A673 (cell line): ENCODE data around the gene UAP1L1. TPM values are rescaled to one million over a fixed set of nuclear protein-coding genes. Genes with fewer than 3 reads are reported as not detected.
A peak's percentile ranks its signal among the peaks of the same experiment; 100 is the strongest.

Experiments
- BruUV-seq: library from RNA; stranded (reverse); fragments of 400-500 nt; replicated peaks from 2 replicates; lab custom pipeline; 2021; lab: Mats Ljungman, UMichigan
- CTCF ChIA-PET: fragments of 300-600 bp; sonication (Branson Sonifier 250); formaldehyde crosslinking; loops from one replicate; lab custom pipeline; 2022; ENCODE audit warnings: antibody characterized with exemption; lab: Charles Lee
- POLR2A ChIA-PET: fragments of 300-600 bp; sonication (Branson Sonifier 250); formaldehyde crosslinking; loops from one replicate; lab custom pipeline; 2022; ENCODE audit warnings: antibody characterized with exemption; ENCODE audit not compliant: low non-redundant PET; lab: Charles Lee
- DNase-seq: peaks from one replicate; pipeline ENCODE4 v3.0.0-alpha.2; 2015; ENCODE audit warnings: low spot score
- H3K27ac ChIP-seq: fragments of 200-600 bp; sonication (generic); 2 replicates; pipeline ENCODE4 v1.5.1; 2016; ENCODE audit warnings: mixed run types, low read depth, mild to moderate bottlenecking, mixed read lengths, antibody characterized with exemption, low read length; ENCODE audit not compliant: poor library complexity, severe bottlenecking
- H3K27me3 ChIP-seq: fragments of 200-600 bp; sonication (generic); replicated peaks from 2 replicates; pipeline ENCODE4 v1.6.1; 2017; ENCODE audit warnings: mixed run types, low read depth, mild to moderate bottlenecking, mixed read lengths, antibody characterized with exemption, low read length; ENCODE audit not compliant: insufficient read depth, poor library complexity
- H3K36me3 ChIP-seq: fragments of 200-600 bp; sonication (generic); 2 replicates; pipeline ENCODE4 v1.6.1; 2016; ENCODE audit warnings: mixed run types, mild to moderate bottlenecking, mixed read lengths, antibody characterized with exemption, low read length; ENCODE audit not compliant: insufficient read depth, poor library complexity, severe bottlenecking
- H3K4me1 ChIP-seq: fragments of 200-600 bp; sonication (generic); 2 replicates; pipeline ENCODE4 v1.6.1; 2017; ENCODE audit warnings: mixed run types, mild to moderate bottlenecking, mixed read lengths, antibody characterized with exemption, low read length; ENCODE audit not compliant: insufficient read depth, poor library complexity, severe bottlenecking
- H3K4me3 ChIP-seq: fragments of 200-600 bp; sonication (generic); 2 replicates; pipeline ENCODE4 v1.5.1; 2016; ENCODE audit warnings: low read depth, mixed run types, mild to moderate bottlenecking, mixed read lengths, low read length; ENCODE audit not compliant: poor library complexity, severe bottlenecking
- H3K9me3 ChIP-seq: fragments of 200-600 bp; sonication (generic); 2 replicates; pipeline ENCODE4 v1.6.1; 2016; ENCODE audit warnings: mixed run types, low read depth, mild to moderate bottlenecking, mixed read lengths, antibody characterized with exemption, low read length; ENCODE audit not compliant: poor library complexity, severe bottlenecking
- CTCF ChIP-seq: fragments of 300-800, 200-600 bp; sonication (generic); conservative IDR thresholded peaks from 2 replicates; pipeline ENCODE4 v1.5.1; 2017; ENCODE audit warnings: low read depth, mild to moderate bottlenecking, antibody characterized with exemption, low read length, moderate library complexity, mixed read lengths
- EZH2 ChIP-seq: fragments of 200-600 bp; sonication (generic); IDR thresholded peaks from 2 replicates; pipeline ENCODE4 v1.6.1; 2017; ENCODE audit warnings: borderline replicate concordance, low read depth, mild to moderate bottlenecking, mixed read lengths, antibody characterized with exemption, low read length; ENCODE audit not compliant: poor library complexity, severe bottlenecking
- intact Hi-C: fragments of 100-400 bp; cut with micrococcal nuclease; formaldehyde crosslinking; loops from one replicate; pipeline ENCODE4 v1.10.0; 2022; ENCODE audit not compliant: unreplicated experiment
- total RNA-seq: library from RNA; stranded (reverse); gene quantifications from 2 replicates; pipeline ENCODE4 v1.2.3, GENCODE V29; 2021

The UAP1L1 gene
- total RNA-seq, 1 experiment from 2014 or later: 11.2 TPM

DNA sequence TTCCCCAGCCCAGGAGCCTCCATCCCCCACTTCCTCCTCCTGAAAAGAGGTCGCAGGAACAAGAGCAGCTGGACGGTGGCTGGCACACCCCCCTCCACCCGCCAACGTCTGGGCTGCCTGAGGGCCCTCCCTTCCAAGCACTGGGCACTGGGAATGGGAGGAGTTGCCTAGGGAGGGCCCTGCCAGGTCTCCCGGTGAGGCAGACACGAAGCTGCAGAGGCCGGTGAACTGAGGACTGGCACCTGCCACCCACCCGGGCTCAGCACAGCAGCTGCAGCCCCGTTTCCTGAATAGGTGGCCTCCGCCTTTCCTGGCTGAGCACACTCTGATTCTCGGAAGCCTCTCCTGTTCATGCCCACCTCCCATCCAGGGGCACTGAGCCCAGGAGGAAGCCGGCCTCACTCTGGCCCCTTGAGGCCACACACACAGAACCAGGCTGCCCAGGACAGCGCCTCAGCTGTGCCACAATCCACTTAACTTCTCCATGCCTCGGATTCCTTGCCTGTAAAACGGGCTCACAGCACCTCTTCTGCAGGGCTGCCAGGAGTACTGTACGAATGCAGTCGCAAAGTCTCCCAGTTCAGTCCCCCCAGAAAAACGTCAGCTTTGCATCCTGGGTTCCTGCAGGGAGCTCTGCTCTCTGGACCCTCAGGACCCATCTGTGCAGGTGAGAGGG is 32.7 kb upstream of the UAP1L1 start:
- TF ChIP-seq CTCF (no peak), EZH2 (no peak)
- H3K27me3 ChIP-seq: no peaks in the 10 kb centered on the region
- ChIA-PET CTCF (interaction anchor here (1.2 kb wide), 1 partner anchor 9 kb away, joined by 3 read pairs; no protein-coding TSS in a partner anchor), POLR2A (no interaction called here)
- peaks cover 12% of the 10 kb centered on the region for H3K36me3 ChIP-seq
- BruUV-seq: no TSS peak
- H3K4me1 ChIP-seq: peaks cover 31% of the 10 kb centered on the region
- H3K27ac ChIP-seq: no peak overlapping the region
- intact Hi-C loops: loop anchor here (5.0 kb wide), 2 partner anchors 73 to 193 kb away; no protein-coding TSS in a partner anchor
- H3K4me3 ChIP-seq: peak overlapping the region; percentile 76
- no peak for DNase-seq
- H3K9me3 ChIP-seq: no peaks in the 10 kb centered on the region

- ChIA-PET POLR2A (no interaction called here), CTCF (interaction anchor here (1.2 kb wide), 1 partner anchor 10 kb away, joined by 3 read pairs; no protein-coding TSS in a partner anchor)
- Histone ChIP-seq H3K9me3 (no peaks in the 10 kb centered on the region), H3K4me3 (peak overlapping the region; percentile 76), H3K27me3 (no peaks in the 10 kb centered on the region), H3K4me1 (peaks cover 31% of the 10 kb centered on the region), H3K36me3 (peaks cover 7% of the 10 kb centered on the region), H3K27ac (peak overlapping the region; percentile 25)
- TF ChIP-seq EZH2: no peak
- TF ChIP-seq CTCF: no peak
- DNase-seq: peak; percentile 51
- intact Hi-C loops: loop anchor here (5.0 kb wide), 2 partner anchors 72 to 192 kb away; no protein-coding TSS in a partner anchor
- no TSS peak for BruUV-seq
Observed at GRCh38 chr9:137045294-137046087, 31.8 kb upstream of the UAP1L1 start.

DNA sequence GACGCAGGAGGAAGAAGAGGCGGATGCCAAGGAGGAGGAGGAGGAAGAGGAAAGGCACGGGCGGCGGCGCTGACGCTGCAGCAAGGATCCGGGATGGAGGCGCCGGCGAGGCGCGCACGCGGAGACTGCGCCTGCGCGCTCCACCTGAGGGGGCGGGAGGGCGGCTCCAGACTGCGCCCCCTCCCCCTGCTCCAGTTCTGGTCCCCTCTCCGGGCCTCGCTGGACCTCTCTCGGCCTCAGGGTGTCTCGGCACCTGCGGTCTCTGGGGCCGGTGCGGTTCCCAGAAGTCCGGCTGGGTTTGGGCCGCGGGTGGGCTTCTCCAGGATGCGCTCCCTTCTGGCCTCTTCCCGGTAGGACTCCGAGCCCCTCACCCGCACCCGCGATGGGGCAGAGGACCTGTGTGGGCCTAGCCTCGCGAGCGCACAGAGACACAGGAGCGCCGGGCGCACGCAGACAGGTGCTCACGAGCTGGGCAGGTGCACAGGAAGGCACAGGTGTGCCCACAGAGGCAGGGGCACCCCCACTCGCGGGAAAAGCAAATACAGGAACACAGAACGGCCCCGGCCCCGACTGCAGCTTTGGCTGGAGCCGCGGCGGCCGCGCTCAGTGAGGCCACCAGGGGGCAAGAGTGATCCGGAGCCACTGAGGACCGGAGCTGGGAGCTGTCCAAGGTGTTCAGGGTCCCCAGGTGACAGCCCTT is 31.1 kb upstream of the UAP1L1 start, which contains the start of gene NPDC1:
NPDC1 (minus strand) TSS at position 90 of the 700 bp plus-strand sequence. CDS start 188 bp downstream, outside the sequence.
- intact Hi-C loops: loop anchor here (5.0 kb wide), 2 partner anchors 71 to 191 kb away; no protein-coding TSS in a partner anchor
- Histone ChIP-seq H3K27me3 (no peaks in the 10 kb centered on the region), H3K9me3 (no peaks in the 10 kb centered on the region), H3K36me3 (peaks cover 2% of the 10 kb centered on the region), H3K4me1 (peaks cover 24% of the 10 kb centered on the region), H3K4me3 (peak within 1 kb of the TSS; percentile 76), H3K27ac (peak within 1 kb of the TSS; percentile 27)
- ChIA-PET POLR2A (no interaction called here), CTCF (interaction anchor here (0.6 to 1.4 kb wide), 13 partner anchors 9 to 240 kb away, joined by 3 to 17 read pairs (median 4); partner anchors contain the start of gene RNF224)
- no TSS peak for BruUV-seq
- peak; percentile 80 for DNase-seq
- TF ChIP-seq EZH2 (no peak), CTCF (peak; percentile 88)
